HEK293T (cell line): ENCODE measurements around the gene CMTM5.

ENCODE experiments used
- CTCF ChIA-PET: fragments of 350-600 bp; formaldehyde crosslinking; extraction: SDS; loops from one replicate; lab custom pipeline; 2021; ENCODE audit warnings: antibody characterized with exemption, inconsistent platforms; lab: Yijun Ruan, JAX
- POLR2A ChIA-PET: fragments of 350-600 bp; formaldehyde crosslinking; extraction: SDS; loops from one replicate; lab custom pipeline; 2020; ENCODE audit warnings: antibody characterized with exemption, inconsistent platforms; lab: Yijun Ruan, JAX
- DNase-seq: peaks from one replicate; pipeline ENCODE4 v3.0.0; 2012; ENCODE audit warnings: mixed read lengths; ENCODE audit errors: extremely low spot score
- ARNT ChIP-seq: fragments of 450-650 bp; IDR thresholded peaks from 2 replicates; pipeline ENCODE4 v1.6.1; 2017; ENCODE audit warnings: mild to moderate bottlenecking
- BHLHE40 ChIP-seq: fragments of 450-650 bp; IDR thresholded peaks from 2 replicates; pipeline ENCODE4 v1.6.1; 2016; ENCODE audit warnings: mild to moderate bottlenecking, moderate library complexity, borderline replicate concordance
- CTBP1 ChIP-seq: fragments of 450-650 bp; IDR thresholded peaks from 2 replicates; pipeline ENCODE4 v1.6.1; 2016; ENCODE audit warnings: borderline replicate concordance
- ELF4 ChIP-seq: fragments of 450-650 bp; IDR thresholded peaks from 2 replicates; pipeline ENCODE4 v1.6.1; 2017; ENCODE audit warnings: antibody characterized with exemption
- FOXA1 ChIP-seq: fragments of 450-650 bp; IDR thresholded peaks from 2 replicates; pipeline ENCODE4 v1.6.1; 2016; ENCODE audit warnings: mild to moderate bottlenecking
- FOXK2 ChIP-seq: fragments of 450-650 bp; IDR thresholded peaks from 2 replicates; pipeline ENCODE4 v1.6.1; 2016; ENCODE audit warnings: mild to moderate bottlenecking
- FOXM1 ChIP-seq: fragments of 450-650 bp; IDR thresholded peaks from 2 replicates; pipeline ENCODE4 v1.6.1; 2017; ENCODE audit warnings: mild to moderate bottlenecking, borderline replicate concordance
- HDGF ChIP-seq: fragments of 450-650 bp; IDR thresholded peaks from 2 replicates; pipeline ENCODE4 v1.6.1; 2017; ENCODE audit warnings: antibody characterized with exemption, borderline replicate concordance
- L3MBTL2 ChIP-seq: fragments of 450-650 bp; conservative IDR thresholded peaks from 2 replicates; pipeline ENCODE4 v1.6.1; 2016; ENCODE audit warnings: mild to moderate bottlenecking
- LEF1 ChIP-seq: fragments of 450-650 bp; IDR thresholded peaks from 2 replicates; pipeline ENCODE4 v1.6.1; 2017; ENCODE audit warnings: mild to moderate bottlenecking, borderline replicate concordance
- NFRKB ChIP-seq: fragments of 450-650 bp; IDR thresholded peaks from 2 replicates; pipeline ENCODE4 v1.6.1; 2016; ENCODE audit warnings: mild to moderate bottlenecking, moderate library complexity
- SP1 ChIP-seq: fragments of 450-650 bp; IDR thresholded peaks from 2 replicates; pipeline ENCODE4 v1.6.1; 2017
- SUZ12 ChIP-seq: fragments of 450-650 bp; IDR thresholded peaks from 2 replicates; pipeline ENCODE4 v1.6.1; 2016; ENCODE audit warnings: mild to moderate bottlenecking
- TARDBP ChIP-seq: fragments of 450-650 bp; IDR thresholded peaks from 2 replicates; pipeline ENCODE4 v1.6.1; 2016
- ZNF384 ChIP-seq: fragments of 450-650 bp; IDR thresholded peaks from 2 replicates; pipeline ENCODE4 v1.6.1; 2016
- TF ChIP-seq, protein P1 (sequence below): fragments of 450-650 bp; IDR thresholded peaks from 2 replicates; pipeline ENCODE4 v1.6.1; 2016

CMTM5 gene

DNA sequence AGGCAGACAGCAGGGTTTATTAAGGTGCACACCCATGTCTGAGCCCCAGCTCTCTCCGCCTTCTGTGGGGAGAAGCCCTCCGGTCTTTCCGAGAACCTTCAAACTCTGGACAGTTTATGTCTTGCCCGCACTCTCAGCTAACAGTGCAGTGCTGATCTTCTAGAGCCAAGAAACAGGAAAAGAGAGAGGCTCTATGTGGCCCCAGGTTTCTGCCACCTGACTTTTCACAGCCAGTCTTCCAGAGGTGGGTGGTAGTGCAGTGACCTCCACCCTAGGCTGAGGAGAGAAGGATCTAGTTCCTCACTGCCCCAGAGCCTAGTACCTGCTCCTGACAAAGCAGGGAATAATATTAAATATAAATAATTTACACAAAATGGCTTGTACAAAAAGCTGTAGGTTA lies 20.2 kb upstream of the CMTM5 start:
- ChIA-PET CTCF (no interaction called here), POLR2A (no interaction called here)
- no peak for DNase-seq
- TF ChIP-seq BHLHE40 (no peak), HDGF (no peak), FOXM1 (no peak), NFRKB (no peak), ARNT (no peak), FOXA1 (no peak), ELF4 (no peak), L3MBTL2 (no peak), LEF1 (no peak), SP1 (no peak), FOXK2 (no peak), SUZ12 (no peak), ZNF384 (no peak)
- TF ChIP-seq, protein P1, sequence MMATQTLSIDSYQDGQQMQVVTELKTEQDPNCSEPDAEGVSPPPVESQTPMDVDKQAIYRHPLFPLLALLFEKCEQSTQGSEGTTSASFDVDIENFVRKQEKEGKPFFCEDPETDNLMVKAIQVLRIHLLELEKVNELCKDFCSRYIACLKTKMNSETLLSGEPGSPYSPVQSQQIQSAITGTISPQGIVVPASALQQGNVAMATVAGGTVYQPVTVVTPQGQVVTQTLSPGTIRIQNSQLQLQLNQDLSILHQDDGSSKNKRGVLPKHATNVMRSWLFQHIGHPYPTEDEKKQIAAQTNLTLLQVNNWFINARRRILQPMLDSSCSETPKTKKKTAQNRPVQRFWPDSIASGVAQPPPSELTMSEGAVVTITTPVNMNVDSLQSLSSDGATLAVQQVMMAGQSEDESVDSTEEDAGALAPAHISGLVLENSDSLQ: no peak

DNA sequence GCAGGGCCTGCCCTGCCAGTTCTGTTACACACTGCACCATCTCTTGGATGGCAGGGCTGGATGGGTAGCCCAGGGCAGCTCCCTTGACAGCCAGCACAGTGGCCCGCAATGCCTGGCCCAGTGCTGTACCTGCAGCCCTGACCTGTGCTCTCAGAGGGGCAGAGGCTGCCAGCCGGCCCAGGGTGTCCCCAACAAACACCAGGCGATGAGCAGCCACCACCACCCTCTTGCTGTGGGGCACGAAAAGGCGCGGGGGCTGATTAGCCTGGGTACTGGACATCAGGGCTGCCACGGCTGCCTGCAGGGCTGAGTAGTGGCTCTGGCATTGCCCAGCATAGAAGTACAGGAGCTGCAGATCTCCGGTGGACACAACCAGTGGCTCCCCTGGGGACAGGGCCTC lies 19.6 kb upstream of the CMTM5 start:
- CTCF ChIA-PET: no interaction called here
- no peak for TF ChIP-seq SUZ12
- TF ChIP-seq ELF4: no peak
- TF ChIP-seq FOXM1: no peak
- no peak for TF ChIP-seq L3MBTL2
- TF ChIP-seq ARNT: no peak
- no peak for TF ChIP-seq TARDBP
- no peak for TF ChIP-seq HDGF
- DNase-seq: no peak
- POLR2A ChIA-PET: no interaction called here

DNA sequence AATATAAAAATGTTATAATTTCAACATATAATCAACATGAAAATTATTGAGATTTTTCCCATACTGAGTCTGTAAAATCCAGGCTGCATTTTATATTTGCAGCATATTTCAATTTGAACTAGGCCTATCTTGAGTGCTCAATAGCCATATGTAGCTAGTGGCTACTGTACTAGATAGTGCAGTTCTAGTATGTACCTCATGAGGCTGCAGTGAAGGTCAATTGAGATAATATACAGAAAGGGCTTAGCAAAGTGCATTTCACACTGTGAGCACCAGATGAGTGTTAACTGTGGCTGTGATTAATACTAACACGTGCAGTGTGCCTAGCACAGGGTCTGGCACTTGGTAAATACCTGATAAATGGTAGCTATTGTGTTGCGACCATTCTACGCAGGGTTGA lies 18.8 kb upstream of the CMTM5 start:
- no peak for DNase-seq
- CTCF ChIA-PET: no interaction called here
- TF ChIP-seq ZNF384: no peak
- POLR2A ChIA-PET: no interaction called here

DNA sequence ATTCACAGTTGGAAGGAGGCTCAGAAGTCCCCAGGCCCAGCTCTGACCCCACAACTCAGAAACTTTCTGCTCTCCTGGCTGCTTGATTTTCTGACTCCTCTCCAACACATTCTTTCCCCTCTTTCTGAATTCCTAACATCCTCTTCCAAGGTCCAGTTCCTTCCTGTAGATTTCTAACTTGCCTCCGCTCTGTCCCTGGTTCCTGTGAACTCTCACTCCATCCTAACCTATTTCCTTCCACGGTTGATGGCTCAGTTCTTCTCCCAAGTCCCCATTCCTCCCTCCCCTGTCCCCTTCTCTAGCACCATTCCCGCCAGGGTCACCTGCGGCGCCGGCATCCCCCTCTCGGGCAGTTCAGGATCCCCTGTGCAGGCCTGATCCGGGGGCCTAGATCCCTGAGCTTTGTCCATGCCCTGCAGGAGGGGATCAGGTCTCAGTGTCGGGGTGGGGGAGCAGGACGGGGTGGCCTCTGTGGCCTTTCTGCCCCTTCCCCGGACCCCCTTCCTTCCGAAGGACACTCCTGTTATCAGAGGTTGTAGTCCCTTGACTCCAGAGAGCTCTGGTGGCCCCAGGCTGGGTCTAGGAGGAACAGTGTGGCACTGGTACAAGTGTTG lies 18.2 kb upstream of the CMTM5 start:
- ChIA-PET CTCF (interaction anchor here (2.3 kb wide), 1 partner anchor 21 kb away, joined by 11 read pairs; no protein-coding TSS in a partner anchor), POLR2A (no interaction called here)
- TF ChIP-seq ELF4 (no peak), FOXM1 (no peak), ZNF384 (no peak)
- DNase-seq: no peak

DNA sequence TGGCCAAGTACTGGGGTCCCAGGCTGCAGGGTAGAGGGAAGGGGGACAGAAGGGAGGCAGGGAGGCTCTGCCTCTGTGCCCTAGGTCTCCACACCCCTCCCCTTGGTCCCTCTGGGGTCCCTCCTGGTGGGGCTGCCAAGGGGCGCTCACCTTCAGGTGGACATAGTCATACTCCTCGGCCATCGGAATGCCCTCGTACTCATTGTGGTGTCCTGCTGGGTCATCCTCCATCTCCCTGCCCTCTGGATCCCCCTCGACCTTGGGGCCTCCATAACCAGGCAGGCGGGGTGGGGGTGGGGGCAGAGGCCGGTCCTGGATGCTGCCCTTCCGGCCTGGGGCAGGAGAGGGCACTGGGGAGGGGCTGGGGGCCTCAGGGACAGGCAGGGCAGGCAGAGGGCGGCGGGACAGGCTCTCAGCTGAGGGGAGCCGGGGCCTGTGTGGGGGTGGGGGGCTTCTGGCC lies 17.6 kb upstream of the CMTM5 start:
- no peak for DNase-seq
- CTCF ChIA-PET: interaction anchor here (2.3 kb wide), 1 partner anchor 21 kb away, joined by 11 read pairs; no protein-coding TSS in a partner anchor
- POLR2A ChIA-PET: interaction anchor here (1.7 to 1.9 kb wide), 2 partner anchors 38 to 73 kb away, joined by 4 to 12 read pairs; partner anchors contain the start of gene PABPN1
- no peak for TF ChIP-seq FOXK2
- no peak for TF ChIP-seq ARNT
- TF ChIP-seq TARDBP: no peak
- TF ChIP-seq SP1: no peak
- TF ChIP-seq SUZ12: no peak
- TF ChIP-seq HDGF: no peak
- no peak for TF ChIP-seq BHLHE40
- TF ChIP-seq ZNF384: no peak
- TF ChIP-seq FOXM1: no peak
- no peak for TF ChIP-seq FOXA1
- TF ChIP-seq CTBP1: no peak
- TF ChIP-seq, protein P1: no peak
- no peak for TF ChIP-seq LEF1
- TF ChIP-seq L3MBTL2: no peak

DNA sequence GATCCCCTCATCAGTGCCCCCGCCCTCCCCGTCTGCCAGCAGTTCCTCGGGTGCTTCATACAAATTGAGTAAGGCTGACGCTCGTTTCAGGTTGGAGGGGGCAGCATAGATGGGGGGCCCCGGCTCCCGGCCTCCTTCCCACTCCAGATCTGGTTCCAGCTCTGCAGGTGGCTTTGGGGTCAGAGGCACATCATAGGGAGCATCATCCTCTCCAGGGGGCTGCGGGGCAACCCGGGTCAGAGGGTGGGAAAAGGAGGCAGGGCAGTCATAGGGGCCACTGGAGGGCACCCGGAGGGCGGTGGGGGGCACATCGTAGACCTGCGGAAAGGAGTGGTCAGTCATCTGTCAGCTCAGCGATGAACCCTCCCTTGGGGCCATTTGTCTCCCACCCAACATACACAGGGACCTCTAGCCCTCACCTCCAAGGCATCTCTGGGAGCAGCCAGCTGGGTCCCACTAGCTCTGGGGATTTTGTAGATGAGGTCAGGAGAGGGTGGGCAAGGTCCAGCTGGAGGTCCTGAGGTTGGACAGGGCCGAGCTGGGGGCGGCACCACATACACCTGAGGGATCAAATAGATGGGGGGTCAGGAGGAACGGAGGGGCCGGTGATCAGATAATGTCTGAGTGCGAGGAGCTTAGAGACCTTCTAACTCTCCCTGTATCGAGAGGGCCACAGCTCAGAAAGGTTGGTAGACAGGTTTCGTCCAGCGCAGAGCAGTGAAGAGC lies 17.0 kb upstream of the CMTM5 start:
- POLR2A ChIA-PET: interaction anchor here (1.7 to 1.9 kb wide), 2 partner anchors 39 to 73 kb away, joined by 4 to 12 read pairs; partner anchors contain the start of gene PABPN1
- DNase-seq: no peak
- TF ChIP-seq CTBP1 (no peak), ARNT (no peak), FOXM1 (no peak), L3MBTL2 (no peak), SUZ12 (no peak), ZNF384 (no peak), FOXK2 (no peak), ELF4 (no peak), HDGF (no peak)
- TF ChIP-seq, protein P1: no peak
- CTCF ChIA-PET: interaction anchor here (0.6 to 2.7 kb wide), 7 partner anchors 8 to 59 kb away, joined by 3 to 13 read pairs (median 4); partner anchors contain the start of gene SLC22A17
